CD4-positive, alpha-beta T cell treated with Interleukin-6 at 100 ng/mL for 8 hours (primary cell): Measurements from ENCODE around the gene MCCD1.

ENCODE experiments used
- DNase-seq: peaks from one replicate; pipeline ENCODE4 v3.0.0-alpha.2; 2020; ENCODE audit warnings: mixed read lengths, low spot score

The MCCD1 gene

GRCh38 chr6:31513456-31514165 is 15.2 kb upstream of the MCCD1 start:
- DNase-seq, result no peak

DNA sequence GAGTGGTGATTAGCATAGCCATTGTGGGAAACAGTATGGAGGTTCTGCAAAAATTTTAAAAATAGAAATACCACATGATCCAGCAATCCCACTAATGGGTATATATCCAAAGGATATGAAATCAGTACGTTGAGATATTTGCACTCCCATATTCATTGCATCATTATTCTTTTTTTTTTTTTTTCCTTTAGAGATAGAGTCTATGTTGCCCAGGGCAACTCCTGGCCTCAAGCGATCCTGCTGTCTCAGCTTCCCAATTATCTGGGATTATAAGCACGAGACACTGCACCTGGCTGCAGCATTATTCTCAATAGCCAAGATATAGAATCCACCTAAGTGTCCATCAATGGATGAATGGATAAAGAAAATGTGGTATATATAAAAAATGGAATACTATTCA is 6.9 kb upstream of the MCCD1 start:
- no peak for DNase-seq

DNA sequence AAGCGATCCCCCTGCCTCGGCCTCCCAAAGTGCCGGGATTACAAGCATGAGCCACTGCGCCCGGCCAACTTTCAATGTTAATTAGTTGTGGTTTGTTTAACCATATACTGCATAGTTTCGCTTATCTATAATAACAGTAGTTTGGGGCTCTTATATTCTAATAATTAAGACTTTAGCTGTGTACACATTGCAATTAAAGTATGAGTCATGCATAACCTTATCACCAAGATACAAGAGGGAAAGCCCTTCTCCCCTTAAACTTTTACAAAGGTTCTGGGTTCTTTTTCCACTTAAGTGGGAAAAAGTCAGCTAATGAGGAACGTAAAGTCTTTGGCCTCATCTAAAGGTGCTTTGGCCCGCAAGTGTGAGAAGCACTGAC is 3.2 kb upstream of the MCCD1 start:
- DNase-seq, result no peak

DNA sequence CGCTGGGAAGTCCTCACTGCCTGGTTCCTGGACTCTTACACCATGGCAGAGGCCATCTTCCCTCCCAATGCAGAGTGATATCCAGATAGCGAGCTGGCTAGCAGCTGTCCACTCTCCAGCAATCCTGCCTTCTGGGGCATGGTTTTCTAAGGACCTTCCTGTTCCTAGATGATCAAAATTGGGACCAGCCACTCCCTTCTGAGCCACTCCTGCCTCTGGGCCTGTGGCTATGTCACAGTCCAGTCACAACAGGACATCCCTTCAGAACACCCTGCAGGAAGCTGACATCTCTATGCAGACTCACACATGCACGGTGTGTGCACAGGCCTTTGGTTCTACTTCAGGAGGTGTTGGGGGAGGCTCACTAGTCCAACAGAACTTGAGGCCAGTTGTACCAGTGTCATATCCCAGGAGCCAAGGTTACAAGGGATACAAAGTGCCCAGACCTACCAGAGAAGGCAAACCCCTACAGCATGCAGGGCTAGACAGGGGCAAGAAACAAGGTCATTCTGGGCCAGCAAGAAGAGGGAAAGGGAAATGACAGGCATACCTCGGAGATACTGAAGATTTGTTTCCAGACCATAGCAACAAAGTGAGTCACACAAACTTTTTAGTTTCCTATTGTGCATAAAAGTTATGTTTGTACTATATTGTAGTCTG is 2.7 kb upstream of the MCCD1 start:
- no peak for DNase-seq

DNA sequence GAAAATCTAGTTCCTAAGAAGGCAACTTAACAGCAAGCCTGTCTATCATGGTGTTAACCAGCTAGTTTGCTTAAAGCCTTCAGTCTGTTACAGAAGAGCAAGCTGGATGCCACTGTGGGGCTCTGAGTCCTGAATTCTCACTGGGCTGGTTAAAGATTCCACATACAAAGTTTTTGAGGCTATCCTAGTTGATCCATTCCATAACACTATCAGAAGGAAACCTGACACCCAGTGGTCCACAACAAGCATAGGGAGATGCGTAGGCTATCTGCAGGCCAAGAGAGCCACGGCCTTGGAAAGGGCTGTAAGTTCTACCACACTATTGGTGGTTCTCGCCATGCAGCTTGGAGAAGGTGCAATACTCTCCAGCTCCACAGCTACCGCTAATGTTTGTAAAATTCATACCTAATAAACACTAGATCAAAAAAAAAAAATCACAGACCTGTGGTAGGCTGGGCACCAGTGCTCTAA is 420 bp upstream of the MCCD1 start:
- DNase-seq, result no peak

GRCh38 chr6:31529329-31530150 is 778 bp downstream of the MCCD1 start:
- no peak for DNase-seq

- DNase-seq, result no peak
These were observed 1.9 kb downstream of the MCCD1 start for GRCh38 chr6:31530659-31531058.

DNA sequence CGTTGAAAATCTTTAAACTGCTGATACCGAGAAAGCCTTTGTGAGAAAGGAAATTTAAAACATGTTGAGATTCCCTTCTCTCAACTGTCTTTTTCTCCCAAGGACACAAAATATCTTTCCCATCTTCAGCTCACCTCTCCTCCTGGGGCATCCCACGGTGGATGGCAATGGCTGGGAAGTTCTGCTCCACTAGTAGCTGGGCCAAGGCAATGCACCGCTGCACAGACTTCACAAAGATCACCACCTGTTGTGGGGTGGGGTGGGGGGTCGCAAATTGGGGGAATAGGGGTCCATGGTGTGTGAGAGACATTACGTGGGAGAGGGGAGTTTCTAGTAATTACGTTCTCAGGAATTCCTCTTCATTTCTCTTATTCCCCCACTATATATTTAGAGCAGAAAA is 2.4 kb downstream of the MCCD1 start:
- DNase-seq, result no peak

- DNase-seq, result no peak
These were observed 3.2 kb downstream of the MCCD1 start for GRCh38 chr6:31531771-31532643.

DNA sequence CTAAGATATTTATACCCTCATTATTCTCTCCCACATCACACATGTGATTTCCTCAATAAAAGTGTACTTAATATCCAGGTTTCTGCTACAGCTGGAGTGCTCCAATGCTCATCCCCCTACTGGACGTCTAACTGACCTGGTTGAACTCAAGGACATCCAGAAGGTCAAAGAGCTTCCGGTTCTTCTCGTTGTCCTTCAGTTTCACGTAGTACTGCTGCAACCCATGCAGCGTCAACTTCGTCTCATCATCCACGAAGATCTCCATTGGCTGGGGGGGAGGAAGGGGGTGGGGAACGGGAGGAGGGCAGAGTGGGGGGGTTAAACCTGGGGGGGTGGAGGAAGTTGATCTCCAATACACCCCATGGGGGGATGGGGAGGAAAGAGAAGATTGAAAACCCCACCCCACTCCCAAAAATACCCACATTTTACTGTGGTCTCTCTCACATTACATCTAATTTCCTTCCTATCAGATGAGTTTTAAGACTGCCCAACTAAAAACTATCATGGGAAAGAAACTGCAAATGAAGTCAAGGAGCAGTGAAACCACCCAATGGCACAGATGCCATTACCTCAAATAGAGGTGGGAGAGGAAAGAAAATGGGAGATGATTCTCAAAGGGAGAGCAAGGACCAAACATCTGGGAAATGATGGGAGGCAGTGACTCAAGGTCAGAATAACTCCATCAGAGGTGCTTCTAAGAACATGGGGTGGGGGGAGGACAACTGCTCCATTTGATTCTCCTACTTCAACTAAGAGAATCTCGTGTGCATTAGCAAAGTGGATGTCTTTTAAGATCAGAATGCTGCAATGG is 4.1 kb downstream of the MCCD1 start:
- no peak for DNase-seq

DNA sequence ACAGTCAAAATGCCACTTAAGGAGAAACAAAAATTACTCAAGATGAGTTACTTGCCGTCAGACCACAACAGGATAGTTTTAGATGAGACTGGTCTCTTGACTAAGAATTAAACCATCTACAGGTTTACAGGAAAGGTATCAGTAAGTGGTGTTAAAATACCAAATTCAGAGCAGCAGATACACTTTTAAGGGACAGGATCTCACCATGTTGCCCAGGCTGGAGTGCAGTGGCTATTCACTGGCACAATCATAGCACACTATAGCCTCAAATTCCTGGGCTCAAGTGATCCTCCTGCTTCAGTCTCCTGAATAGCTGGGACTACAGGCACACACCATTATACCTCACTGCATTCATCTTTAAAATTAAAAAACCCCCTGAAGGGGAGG is 4.7 kb downstream of the MCCD1 start:
- DNase-seq, result no peak

- DNase-seq, result no peak
These were observed 5.2 kb downstream of the MCCD1 start for GRCh38 chr6:31534011-31534410.

- DNase-seq, result no peak
These were observed 5.8 kb downstream of the MCCD1 start for GRCh38 chr6:31534521-31535040.

- DNase-seq, result no peak
These were observed 7.0 kb downstream of the MCCD1 start for GRCh38 chr6:31535538-31536324.

DNA sequence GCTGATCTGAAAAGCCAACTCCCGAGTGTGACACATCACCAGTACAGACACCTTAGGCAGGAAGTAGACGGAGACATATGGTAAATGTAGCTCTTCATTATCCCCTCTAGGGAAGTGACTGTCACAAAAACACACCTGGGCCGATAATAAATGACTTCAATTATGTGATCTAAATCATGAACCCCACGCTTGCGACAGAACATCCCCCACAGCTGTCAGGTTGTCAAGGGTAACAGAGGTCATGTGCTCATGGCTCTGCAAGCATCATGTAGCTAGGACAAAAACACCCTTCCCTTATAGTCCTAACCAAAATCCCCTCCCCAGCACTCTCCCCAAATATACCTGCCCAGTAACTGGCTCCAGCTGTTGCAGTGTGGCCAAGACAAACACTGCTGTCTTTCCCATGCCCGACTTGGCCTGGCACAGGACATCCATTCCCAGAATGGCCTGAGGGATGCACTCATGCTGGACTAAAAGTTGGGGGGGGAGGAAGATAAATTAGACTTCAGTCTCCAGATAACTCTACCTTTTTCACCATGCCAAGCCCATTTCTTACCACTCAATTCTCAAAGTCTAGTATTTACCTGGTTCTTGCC is 10.1 kb downstream of the MCCD1 start:
- DNase-seq, result no peak

DNA sequence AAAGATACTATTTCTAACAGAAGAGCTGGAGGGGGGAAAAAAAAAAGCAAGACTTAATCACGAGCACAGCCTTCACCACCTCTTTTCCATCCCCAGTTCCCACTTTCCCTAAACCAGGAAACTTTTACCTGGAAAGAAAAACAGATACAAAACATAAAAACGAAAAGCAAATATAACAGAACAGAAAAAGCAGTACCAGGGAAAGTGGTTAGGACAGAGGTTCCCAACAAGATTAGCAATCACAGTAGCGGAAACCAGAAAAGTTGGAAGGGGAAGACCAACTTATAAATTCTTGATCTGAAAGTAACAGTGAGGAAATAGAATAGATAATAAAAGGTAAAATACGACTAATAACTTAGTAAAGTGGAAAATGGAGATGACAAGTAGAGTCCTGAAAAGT is 11.9 kb downstream of the MCCD1 start:
- no peak for DNase-seq

DNA sequence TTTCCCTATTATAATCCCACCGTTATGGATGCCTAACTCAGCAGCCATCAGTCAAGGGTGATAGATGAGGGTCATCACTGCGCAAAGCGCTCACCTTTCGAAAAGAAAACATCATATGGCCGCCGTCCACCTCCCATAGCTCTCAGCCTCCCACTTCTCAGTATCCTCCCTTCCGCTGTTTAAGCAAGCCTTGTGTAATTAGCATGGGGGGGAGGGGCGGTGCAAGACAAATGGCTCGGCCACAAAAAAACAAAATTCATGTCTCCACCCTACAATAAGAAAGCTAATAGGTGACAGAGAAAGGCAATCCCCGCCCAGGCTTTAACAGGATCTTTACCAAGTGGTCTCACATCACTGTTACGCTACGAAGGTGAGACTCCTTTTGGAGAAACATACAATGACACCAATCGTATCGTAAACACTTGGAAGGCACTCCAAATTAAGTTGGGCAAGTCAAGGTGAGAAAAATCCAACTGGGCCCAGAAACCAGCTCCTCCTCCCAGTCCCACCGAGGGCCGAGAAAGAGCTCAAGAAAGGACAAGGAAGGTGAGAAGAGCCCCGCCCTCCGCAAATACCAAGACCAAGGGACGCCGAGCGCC is 12.4 kb downstream of the MCCD1 start:
- peak; percentile 62 for DNase-seq

GRCh38 chr6:31541658-31542521 is 13.1 kb downstream of the MCCD1 start, which contains the start of gene DDX39B:
TSS of gene DDX39B (minus strand) at chr6:31542003. CDS start at chr6:31540532, 1,471 bp downstream.
- DNase-seq, result peak; percentile 96
